Skeletal muscle satellite cell (primary cell): ENCODE results near the gene MUC22.
"Not testable (repeated sequence)": the region's sequence is repeated elsewhere in the genome, so short reads cannot be mapped to it uniquely, and the experiment has no call there.

ENCODE experiments used
- H3K27me3 ChIP-seq: 2 replicates; pipeline ENCODE4 v1.7.0; 2013; ENCODE audit warnings: low read length; ENCODE audit not compliant: control insufficient read depth, insufficient read depth
- H3K36me3 ChIP-seq: 2 replicates; pipeline ENCODE4 v1.7.0; 2013; ENCODE audit warnings: mild to moderate bottlenecking, control low read depth, low read length; ENCODE audit not compliant: insufficient read depth
- H3K4me1 ChIP-seq: 2 replicates; pipeline ENCODE4 v1.7.0; 2013; ENCODE audit warnings: low read length; ENCODE audit not compliant: control insufficient read depth, insufficient read depth
- H3K4me2 ChIP-seq: 2 replicates; pipeline ENCODE4 v1.7.0; 2013; ENCODE audit warnings: mild to moderate bottlenecking, low read length
- H3K4me3 ChIP-seq: 2 replicates; pipeline ENCODE4 v1.7.0; 2013; ENCODE audit warnings: low read length
- H3K9ac ChIP-seq: 2 replicates; pipeline ENCODE4 v1.7.0; 2013; ENCODE audit warnings: mild to moderate bottlenecking, low read depth, low read length, moderate library complexity
- H3K9me3 ChIP-seq: replicated peaks from 2 replicates; pipeline ENCODE4 v1.7.0; 2013; ENCODE audit warnings: mild to moderate bottlenecking, control low read depth, low read length

MUC22 gene

DNA sequence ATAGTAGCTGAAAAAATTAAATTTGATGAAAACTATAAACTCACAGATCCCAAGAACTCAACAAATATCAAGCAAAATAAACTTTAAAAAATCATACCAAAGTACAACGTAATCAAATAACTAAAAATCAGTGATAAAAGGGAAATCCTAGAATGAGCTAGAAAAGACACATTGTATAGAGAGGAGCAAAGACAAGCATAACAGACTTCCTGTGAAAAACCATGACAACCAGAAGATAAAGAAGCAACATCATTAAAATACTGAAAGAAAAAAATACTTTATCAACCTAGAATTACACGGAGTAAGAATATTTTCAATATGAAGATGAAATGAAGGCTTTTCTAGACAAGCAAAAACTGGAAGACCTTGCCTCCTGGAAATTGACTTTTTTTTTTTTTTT is 9.8 kb downstream of the MUC22 start:
- H3K9me3 ChIP-seq, result no peaks in the 10 kb centered on the region
- H3K4me1 ChIP-seq, result no peaks in the 10 kb centered on the region
- no peaks in the 10 kb centered on the region for H3K36me3 ChIP-seq
- peaks cover 31% of the 10 kb centered on the region for H3K27me3 ChIP-seq
- H3K9ac ChIP-seq, result no peak overlapping the region
- no peak overlapping the region for H3K4me2 ChIP-seq
- H3K4me3 ChIP-seq, result no peak overlapping the region

DNA sequence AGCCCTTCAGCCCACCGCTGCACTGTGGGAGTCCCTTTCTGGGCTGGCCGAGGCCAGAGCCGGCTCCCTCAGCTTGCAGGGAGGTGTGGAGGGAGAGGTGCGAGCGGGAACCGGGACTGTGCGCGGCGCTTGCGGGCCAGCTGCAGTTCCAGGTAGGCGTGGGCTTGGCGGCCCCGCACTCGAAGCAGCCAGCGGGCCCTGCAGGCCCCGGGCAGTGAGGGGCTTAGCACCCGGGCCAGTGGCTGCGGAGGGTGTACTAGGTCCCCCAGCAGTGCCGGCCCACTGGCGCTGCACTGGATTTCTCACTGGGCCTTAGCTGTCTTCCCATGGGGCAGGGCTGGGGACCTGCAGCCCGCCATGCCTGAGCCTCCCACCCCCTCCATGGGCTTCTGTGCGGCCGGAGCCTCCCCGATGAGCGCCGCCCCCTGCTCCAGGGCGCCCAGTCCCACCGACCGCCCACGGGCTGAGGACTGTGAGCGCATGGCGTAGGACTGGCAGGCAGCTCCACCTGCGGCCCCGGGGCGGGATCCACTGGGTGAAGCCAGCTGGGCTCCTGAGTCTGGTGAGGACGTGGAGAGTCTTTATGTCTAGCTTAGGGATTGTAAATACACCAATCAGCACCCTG is 10.5 kb downstream of the MUC22 start:
- H3K4me2 ChIP-seq, H3K4me3 ChIP-seq, H3K36me3 ChIP-seq, H3K4me1 ChIP-seq, H3K9me3 ChIP-seq, H3K9ac ChIP-seq: not testable (repeated sequence)
- H3K27me3 ChIP-seq, result peaks cover 35% of the 10 kb centered on the region

DNA sequence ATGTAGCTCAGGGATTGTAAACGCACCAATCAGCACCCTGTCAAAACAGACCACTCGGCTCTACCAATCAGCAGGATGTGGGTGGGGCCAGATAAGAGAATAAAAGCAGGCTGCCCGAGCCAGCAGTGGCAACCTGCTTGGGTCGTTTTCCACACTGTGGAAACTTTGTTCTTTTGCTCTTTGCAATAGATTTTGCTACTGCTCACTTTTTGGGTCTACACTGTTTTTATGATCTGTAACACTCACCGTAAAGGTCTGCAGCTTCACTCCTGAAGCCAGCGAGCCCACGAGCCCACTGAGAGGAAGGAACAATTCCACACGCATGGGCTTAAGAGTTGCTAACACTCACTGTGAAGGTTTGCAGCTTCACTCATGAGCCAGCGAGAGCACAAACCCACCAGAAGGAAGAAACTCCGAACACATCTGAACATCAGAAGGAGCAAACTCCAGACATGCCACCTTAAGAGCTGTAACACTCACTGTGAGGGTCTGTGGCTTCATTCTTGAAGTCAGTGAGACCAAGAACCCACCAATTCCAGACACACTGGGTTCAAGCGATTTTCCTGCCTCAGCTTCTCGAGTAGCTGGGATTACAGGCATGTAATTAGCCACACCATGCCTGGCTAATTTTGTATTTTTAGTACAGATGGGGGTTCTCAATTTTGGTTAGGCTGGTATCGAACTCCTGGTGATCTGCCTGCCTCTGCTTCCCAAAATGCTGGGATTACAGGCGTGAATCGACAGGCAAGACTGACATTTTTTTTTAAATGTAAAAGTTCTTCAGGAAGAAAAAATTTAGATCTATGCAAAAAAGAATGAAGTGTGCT is 11.6 kb downstream of the MUC22 start:
- H3K36me3 ChIP-seq, H3K9ac ChIP-seq, H3K4me3 ChIP-seq, H3K4me1 ChIP-seq, H3K9me3 ChIP-seq, H3K4me2 ChIP-seq: not testable (repeated sequence)
- peaks cover 36% of the 10 kb centered on the region for H3K27me3 ChIP-seq

DNA sequence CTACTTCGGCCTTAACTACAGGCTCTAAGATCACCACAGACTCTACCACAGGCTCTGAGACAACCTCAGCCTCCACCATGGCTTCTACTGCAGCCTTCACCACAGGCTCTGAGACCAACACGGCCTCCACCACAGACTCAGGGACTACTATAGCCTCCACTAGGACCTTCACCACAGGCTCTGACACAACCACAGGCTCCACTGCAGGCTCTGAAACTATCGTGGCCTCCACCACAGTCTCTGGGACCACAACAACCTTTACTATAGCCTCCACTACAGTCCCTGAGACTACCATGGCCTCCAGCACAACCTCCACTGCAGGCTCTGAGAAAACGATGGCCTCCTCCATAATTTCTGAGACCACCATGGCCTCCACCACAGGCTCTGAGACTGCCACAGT is 15.3 kb downstream of the MUC22 start:
- Histone ChIP-seq H3K27me3 (peaks cover 32% of the 10 kb centered on the region), H3K4me3 (no peak overlapping the region), H3K9ac (no peak overlapping the region), H3K9me3 (no peaks in the 10 kb centered on the region), H3K4me2 (no peak overlapping the region), H3K36me3 (no peaks in the 10 kb centered on the region), H3K4me1 (no peaks in the 10 kb centered on the region)

DNA sequence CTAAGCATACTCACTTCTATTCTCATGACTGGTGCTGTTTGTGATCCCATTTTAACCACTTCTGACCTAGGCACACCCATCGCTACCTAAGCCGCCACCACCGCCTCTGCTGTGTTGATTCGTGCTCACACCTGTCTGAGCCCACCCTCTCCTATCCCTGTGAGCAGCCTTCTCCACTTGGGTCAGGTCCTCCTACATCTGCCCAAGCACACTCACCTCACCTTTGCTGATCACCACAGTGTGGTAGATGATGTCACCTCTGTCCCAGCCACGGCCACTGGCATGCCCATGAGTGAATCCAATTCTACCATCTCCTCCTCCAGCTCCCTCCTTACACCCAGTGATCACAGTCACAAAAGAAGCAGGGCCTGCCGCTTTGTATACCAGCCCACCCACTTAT is 20.8 kb downstream of the MUC22 start:
- Histone ChIP-seq H3K4me2 (no peak overlapping the region), H3K4me1 (peaks cover 1% of the 10 kb centered on the region), H3K9me3 (no peaks in the 10 kb centered on the region), H3K9ac (no peak overlapping the region), H3K27me3 (peaks cover 23% of the 10 kb centered on the region), H3K36me3 (no peaks in the 10 kb centered on the region), H3K4me3 (no peak overlapping the region)

DNA sequence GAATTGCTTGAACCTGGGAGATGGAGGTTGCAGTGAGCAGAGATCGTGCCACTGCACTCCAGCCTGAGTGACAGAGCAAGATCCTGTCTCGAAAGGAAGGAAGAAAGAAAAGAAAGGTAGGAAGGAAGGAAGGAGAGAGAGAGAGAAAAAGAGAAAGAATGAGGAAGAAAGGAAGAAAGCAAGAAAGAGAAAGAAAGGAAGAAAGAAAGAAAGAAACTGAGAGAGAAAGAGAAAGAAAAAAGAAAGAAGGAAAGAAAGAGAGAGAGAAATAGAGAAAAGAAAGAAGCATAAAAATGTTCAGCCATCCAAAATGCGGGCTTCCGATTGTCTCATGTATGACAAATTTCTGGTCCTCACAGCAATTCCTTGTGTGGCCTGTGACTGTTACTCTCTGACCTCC is 22.8 kb downstream of the MUC22 start:
- Histone ChIP-seq H3K4me3 (no peak overlapping the region), H3K4me1 (peaks cover 21% of the 10 kb centered on the region), H3K4me2 (no peak overlapping the region), H3K36me3 (no peaks in the 10 kb centered on the region), H3K27me3 (peaks cover 15% of the 10 kb centered on the region), H3K9ac (no peak overlapping the region), H3K9me3 (no peaks in the 10 kb centered on the region)

DNA sequence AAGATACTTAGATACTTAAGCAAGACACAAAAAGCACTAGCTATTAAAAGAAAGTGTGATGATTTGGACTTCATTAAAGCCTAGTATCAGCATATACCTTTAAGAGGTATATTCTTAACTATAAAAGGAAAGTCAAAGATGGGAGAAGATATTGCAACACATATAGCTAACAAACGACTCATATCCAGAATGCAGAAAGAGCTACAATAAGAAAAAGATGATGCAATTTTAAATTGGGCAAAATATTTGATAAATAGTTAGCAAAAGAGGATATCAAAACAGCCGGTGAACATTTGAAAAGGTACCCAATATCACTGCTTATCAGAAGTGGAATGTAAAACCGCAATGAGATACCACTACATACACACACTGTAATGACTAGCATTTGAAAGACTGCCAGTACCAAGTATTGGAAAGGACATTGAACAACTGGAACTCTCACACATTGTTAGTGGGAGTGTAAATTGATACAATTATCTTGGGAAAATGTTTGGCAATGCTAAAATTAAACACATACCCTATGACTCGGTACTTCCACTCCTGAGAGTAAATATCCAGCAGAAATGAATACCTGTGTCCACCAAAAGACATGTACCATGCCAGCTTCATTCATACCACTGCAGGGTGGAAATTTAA is 25.7 kb downstream of the MUC22 start:
- Histone ChIP-seq H3K9me3 (no peaks in the 10 kb centered on the region), H3K4me2 (no peak overlapping the region), H3K4me1 (peaks cover 22% of the 10 kb centered on the region), H3K9ac (no peak overlapping the region), H3K4me3 (no peak overlapping the region), H3K36me3 (no peaks in the 10 kb centered on the region), H3K27me3 (peaks cover 5% of the 10 kb centered on the region)

DNA sequence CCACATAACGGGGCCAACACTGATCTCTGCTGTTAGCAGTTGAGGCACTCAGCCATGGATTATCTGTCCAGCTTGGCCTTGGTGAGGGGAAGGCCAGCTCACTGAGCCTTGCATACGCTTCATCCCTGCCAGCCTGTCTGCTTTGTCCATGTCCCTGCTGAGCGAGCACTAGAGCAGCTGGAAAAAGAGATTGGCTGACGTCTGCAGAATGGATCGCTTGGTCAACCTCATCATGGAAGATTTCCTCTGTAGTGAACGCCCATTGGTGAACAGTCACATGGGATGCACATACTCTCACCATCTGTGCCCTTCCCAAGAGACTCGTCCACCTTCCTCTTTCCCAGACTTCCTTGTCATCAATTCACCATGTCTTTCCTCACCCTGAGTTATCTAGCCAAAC is 26.9 kb downstream of the MUC22 start:
- Histone ChIP-seq H3K9ac (peak overlapping the region; percentile 20), H3K4me2 (peak overlapping the region; percentile 71), H3K36me3 (no peaks in the 10 kb centered on the region), H3K27me3 (peaks cover 2% of the 10 kb centered on the region), H3K9me3 (no peaks in the 10 kb centered on the region), H3K4me1 (peaks cover 22% of the 10 kb centered on the region), H3K4me3 (peak overlapping the region; percentile 35)

DNA sequence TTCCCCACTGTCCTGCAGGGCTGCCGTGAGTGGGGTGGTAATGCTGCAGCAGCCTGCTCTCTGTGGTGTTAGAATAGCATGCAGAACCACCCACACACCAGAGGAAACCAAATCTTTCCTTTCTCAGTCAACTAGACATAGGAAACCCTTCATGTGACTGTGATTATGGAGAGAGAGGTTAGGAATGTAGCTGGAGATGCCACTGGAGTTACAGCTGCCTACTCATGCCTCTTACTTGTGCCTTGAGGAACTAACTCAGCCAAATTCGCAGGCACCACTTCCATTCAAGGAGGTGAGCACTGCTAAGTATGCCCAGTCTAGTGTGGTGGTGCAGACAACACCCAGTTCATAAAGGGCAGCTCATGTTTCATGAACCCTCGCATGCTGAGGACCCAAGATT is 27.4 kb downstream of the MUC22 start:
- Histone ChIP-seq H3K4me1 (peaks cover 22% of the 10 kb centered on the region), H3K27me3 (peaks cover 2% of the 10 kb centered on the region), H3K36me3 (no peaks in the 10 kb centered on the region), H3K9ac (peak overlapping the region; percentile 20), H3K4me3 (peak overlapping the region; percentile 35), H3K9me3 (no peaks in the 10 kb centered on the region), H3K4me2 (peak overlapping the region; percentile 71)

DNA sequence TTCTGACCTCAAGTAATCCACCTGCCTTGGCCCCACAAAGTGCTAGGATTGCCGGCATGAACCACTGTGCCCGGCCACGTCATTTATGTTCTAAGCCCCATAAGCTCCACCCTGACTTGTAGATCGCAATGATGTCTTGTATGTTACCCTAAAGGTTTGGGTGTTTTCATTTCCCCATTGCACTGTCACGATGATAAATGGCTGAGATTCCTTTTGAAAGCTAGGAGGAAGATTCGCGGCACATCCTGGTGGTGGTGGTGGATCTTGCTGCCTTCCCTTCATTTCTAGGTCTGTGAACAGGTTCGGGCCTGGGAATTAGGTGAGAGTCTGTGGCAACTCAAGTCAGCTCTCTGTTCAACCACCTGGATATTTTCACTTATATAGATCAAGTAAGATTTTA is 28.3 kb downstream of the MUC22 start:
- no peak overlapping the region for H3K9ac ChIP-seq
- no peak overlapping the region for H3K4me3 ChIP-seq
- H3K27me3 ChIP-seq, result peaks cover 6% of the 10 kb centered on the region
- H3K4me2 ChIP-seq, result no peak overlapping the region
- peaks cover 22% of the 10 kb centered on the region for H3K4me1 ChIP-seq
- no peaks in the 10 kb centered on the region for H3K36me3 ChIP-seq
- H3K9me3 ChIP-seq, result no peaks in the 10 kb centered on the region

DNA sequence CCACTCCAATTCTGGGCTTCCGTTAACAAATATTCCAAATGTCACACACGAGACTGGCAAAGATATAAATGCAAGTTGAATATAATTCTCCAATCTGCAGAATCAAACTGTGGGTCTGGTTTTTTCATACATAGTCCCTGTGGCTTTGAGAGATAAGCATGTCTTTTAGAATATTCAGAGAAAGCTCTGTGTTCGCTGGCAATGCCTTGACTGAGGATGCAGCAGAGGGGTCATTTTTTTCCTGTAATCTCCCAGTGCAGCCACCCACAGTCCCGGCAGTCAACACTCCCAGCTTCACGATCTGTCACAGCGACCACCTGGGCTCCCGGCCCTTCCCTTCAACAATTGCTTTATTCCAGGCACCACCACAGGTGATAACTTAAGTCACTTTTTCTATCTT is 30.5 kb downstream of the MUC22 start:
- H3K9me3 ChIP-seq, result no peaks in the 10 kb centered on the region
- H3K4me1 ChIP-seq, result peaks cover 22% of the 10 kb centered on the region
- peaks cover 13% of the 10 kb centered on the region for H3K27me3 ChIP-seq

More for the DNA sequence above, 30.5 kb downstream of the MUC22 start:
- Histone ChIP-seq H3K4me3 (no peak overlapping the region), H3K9ac (no peak overlapping the region), H3K36me3 (no peaks in the 10 kb centered on the region), H3K4me2 (no peak overlapping the region)
